Panc1 (cell line): ENCODE data around the gene IPO11. TPM values are rescaled to one million over a fixed set of nuclear protein-coding genes. Genes with fewer than 3 reads are reported as not detected.

ENCODE experiments used
- ATAC-seq: fragments of 200-7000 bp; cut with Tn5 transposase; 2 replicates; pipeline ENCODE4 v1.9.1; 2020; ENCODE audit warnings: mild to moderate bottlenecking, moderate library complexity
- BruUV-seq: library from RNA; stranded (reverse); fragments of 400-500 nt; replicated peaks from 2 replicates; lab custom pipeline; 2021; lab: Mats Ljungman, UMichigan
- CTCF ChIA-PET: fragments of 300-600 bp; sonication (Branson Sonifier 250); formaldehyde crosslinking; loops from one replicate; lab custom pipeline; 2022; ENCODE audit warnings: antibody characterized with exemption; lab: Charles Lee
- POLR2A ChIA-PET: fragments of 300-600 bp; sonication (Branson Sonifier 250); formaldehyde crosslinking; loops from one replicate; lab custom pipeline; 2022; ENCODE audit warnings: antibody characterized with exemption; lab: Charles Lee
- DNase-seq: peaks from one replicate; pipeline ENCODE4 v3.0.0-alpha.2; 2010; ENCODE audit warnings: low read depth, low spot score
- H3K27ac ChIP-seq: 2 replicates; pipeline ENCODE4 v1.5.1; 2011; ENCODE audit warnings: mild to moderate bottlenecking, low read length, inconsistent platforms
- H3K27me3 ChIP-seq: fragments of 200-500 bp; sonication (Bioruptor generic); 2 replicates; pipeline ENCODE4 v1.6.0; 2014; ENCODE audit warnings: low read length, inconsistent platforms; ENCODE audit not compliant: control insufficient read depth, insufficient read depth
- H3K36me3 ChIP-seq: fragments of 200-500 bp; sonication (Bioruptor generic); 2 replicates; pipeline ENCODE4 v1.5.1; 2014; ENCODE audit warnings: inconsistent platforms, mild to moderate bottlenecking, low read length, moderate library complexity; ENCODE audit not compliant: control insufficient read depth, insufficient read depth
- H3K4me1 ChIP-seq: 2 replicates; pipeline ENCODE4 v1.5.1; 2011; ENCODE audit warnings: inconsistent platforms, mild to moderate bottlenecking, low read length, moderate library complexity; ENCODE audit not compliant: control insufficient read depth, insufficient read depth
- H3K4me3 ChIP-seq, 2 experiments: 2 replicates each; pipeline ENCODE4 v1.5.1; 2011 to 2012; ENCODE audit warnings: low read depth in 2 of 2, low read length in 2 of 2, mild to moderate bottlenecking in 2 of 2, inconsistent platforms in 1 of 2, moderate library complexity in 1 of 2
- H3K9me3 ChIP-seq: fragments of 200-500 bp; sonication (Bioruptor generic); 2 replicates; pipeline ENCODE4 v1.5.1; 2014; ENCODE audit warnings: low read depth, mild to moderate bottlenecking, inconsistent platforms, low read length, moderate library complexity; ENCODE audit not compliant: control insufficient read depth, insufficient read depth
- POLR2AphosphoS5 ChIP-seq: IDR thresholded peaks from 2 replicates; pipeline ENCODE4 v1.6.1; 2012; ENCODE audit warnings: mild to moderate bottlenecking, low read depth, low read length, moderate library complexity
- SIN3A ChIP-seq: IDR thresholded peaks from 2 replicates; pipeline ENCODE4 v1.6.1; 2012; ENCODE audit warnings: low read depth, mild to moderate bottlenecking, low read length, moderate library complexity, borderline replicate concordance; ENCODE audit not compliant: insufficient read depth
- TCF7L2 ChIP-seq: IDR thresholded peaks from 2 replicates; pipeline ENCODE4 v1.6.1; 2011; ENCODE audit warnings: mild to moderate bottlenecking, low read depth, low read length, inconsistent platforms
- in situ Hi-C: cut with HindIII; loops from 2 replicates; pipeline ENCODE4 v1.10.0; 2016; ENCODE audit warnings: low sequenced_read_pairs, low pct_unique_long_range_greater_than_20kb
- intact Hi-C: fragments of 100-400 bp; cut with micrococcal nuclease; formaldehyde crosslinking; loops from one replicate; pipeline ENCODE4 v1.10.0; 2022; ENCODE audit not compliant: unreplicated experiment
- total RNA-seq: library from RNA; stranded (reverse); gene quantifications from one replicate; pipeline ENCODE4 v1.2.1, GENCODE V29; 2021; ENCODE audit not compliant: unreplicated experiment
- TF ChIP-seq, protein P1 (sequence below), 2 experiments: IDR thresholded peaks; 2 replicates each; pipeline ENCODE4 v1.6.1; 2011 to 2012; ENCODE audit warnings: low read depth in 2 of 2, control low read depth in 1 of 2, low read length in 1 of 2, mild to moderate bottlenecking in 1 of 2, moderate library complexity in 1 of 2; ENCODE audit not compliant: insufficient read depth in 1 of 2
- TF ChIP-seq, protein P2 (sequence below): fragments of 450-650 bp; IDR thresholded peaks from 2 replicates; pipeline ENCODE4 v1.5.1; 2017; ENCODE audit warnings: mild to moderate bottlenecking

IPO11 gene
- total RNA-seq, 1 experiment from 2014 or later, result 39.8 TPM

DNA sequence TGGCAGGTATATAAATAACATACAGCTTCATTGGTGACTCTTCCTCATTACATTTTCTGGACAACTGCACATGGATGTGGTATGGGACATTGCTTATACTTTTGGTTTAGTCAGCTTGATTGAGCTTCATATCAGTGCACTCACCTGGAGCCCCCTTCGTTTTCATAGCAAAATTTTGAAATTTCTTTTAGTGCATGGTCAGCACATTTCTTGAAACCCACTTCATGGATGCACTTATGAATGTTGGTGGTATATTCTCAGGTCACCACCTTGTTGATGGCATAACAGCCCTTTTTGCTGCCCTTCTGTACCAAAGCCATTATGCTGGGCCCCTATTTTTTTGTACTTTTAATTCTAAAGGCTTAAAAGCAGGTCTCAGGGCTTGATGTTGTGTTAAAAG is 149.3 kb downstream of the IPO11 start:
- no TSS peak for BruUV-seq
- ATAC-seq (no peak), DNase-seq (no peak)
- Histone ChIP-seq H3K4me1 (no peaks in the 10 kb centered on the region), H3K9me3 (no peaks in the 10 kb centered on the region), H3K27me3 (no peaks in the 10 kb centered on the region), H3K27ac (no peak overlapping the region), H3K36me3 (no peaks in the 10 kb centered on the region; the same call in 1 of the 2 replicates), H3K4me3 (no peak overlapping the region)
- TF ChIP-seq TCF7L2, result no peak
- TF ChIP-seq, protein P1, sequence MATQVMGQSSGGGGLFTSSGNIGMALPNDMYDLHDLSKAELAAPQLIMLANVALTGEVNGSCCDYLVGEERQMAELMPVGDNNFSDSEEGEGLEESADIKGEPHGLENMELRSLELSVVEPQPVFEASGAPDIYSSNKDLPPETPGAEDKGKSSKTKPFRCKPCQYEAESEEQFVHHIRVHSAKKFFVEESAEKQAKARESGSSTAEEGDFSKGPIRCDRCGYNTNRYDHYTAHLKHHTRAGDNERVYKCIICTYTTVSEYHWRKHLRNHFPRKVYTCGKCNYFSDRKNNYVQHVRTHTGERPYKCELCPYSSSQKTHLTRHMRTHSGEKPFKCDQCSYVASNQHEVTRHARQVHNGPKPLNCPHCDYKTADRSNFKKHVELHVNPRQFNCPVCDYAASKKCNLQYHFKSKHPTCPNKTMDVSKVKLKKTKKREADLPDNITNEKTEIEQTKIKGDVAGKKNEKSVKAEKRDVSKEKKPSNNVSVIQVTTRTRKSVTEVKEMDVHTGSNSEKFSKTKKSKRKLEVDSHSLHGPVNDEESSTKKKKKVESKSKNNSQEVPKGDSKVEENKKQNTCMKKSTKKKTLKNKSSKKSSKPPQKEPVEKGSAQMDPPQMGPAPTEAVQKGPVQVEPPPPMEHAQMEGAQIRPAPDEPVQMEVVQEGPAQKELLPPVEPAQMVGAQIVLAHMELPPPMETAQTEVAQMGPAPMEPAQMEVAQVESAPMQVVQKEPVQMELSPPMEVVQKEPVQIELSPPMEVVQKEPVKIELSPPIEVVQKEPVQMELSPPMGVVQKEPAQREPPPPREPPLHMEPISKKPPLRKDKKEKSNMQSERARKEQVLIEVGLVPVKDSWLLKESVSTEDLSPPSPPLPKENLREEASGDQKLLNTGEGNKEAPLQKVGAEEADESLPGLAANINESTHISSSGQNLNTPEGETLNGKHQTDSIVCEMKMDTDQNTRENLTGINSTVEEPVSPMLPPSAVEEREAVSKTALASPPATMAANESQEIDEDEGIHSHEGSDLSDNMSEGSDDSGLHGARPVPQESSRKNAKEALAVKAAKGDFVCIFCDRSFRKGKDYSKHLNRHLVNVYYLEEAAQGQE (IDR thresholded peaks at IDR 0.05; ENCODE audit: insufficient read depth in 1 of 2, low read depth in 2 of 2, low read length in 1 of 2), result no peak
- TF ChIP-seq, protein P2, sequence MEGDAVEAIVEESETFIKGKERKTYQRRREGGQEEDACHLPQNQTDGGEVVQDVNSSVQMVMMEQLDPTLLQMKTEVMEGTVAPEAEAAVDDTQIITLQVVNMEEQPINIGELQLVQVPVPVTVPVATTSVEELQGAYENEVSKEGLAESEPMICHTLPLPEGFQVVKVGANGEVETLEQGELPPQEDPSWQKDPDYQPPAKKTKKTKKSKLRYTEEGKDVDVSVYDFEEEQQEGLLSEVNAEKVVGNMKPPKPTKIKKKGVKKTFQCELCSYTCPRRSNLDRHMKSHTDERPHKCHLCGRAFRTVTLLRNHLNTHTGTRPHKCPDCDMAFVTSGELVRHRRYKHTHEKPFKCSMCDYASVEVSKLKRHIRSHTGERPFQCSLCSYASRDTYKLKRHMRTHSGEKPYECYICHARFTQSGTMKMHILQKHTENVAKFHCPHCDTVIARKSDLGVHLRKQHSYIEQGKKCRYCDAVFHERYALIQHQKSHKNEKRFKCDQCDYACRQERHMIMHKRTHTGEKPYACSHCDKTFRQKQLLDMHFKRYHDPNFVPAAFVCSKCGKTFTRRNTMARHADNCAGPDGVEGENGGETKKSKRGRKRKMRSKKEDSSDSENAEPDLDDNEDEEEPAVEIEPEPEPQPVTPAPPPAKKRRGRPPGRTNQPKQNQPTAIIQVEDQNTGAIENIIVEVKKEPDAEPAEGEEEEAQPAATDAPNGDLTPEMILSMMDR, result no peak
- no peak for TF ChIP-seq SIN3A
- TF ChIP-seq POLR2AphosphoS5, result no peak
- POLR2A ChIA-PET, result no interaction called here
- CTCF ChIA-PET, result interaction anchor here (0.5 kb wide), 1 partner anchor 102 kb away, joined by 3 read pairs; no protein-coding TSS in a partner anchor
- intact Hi-C loops, result no loop called here
- in situ Hi-C loops, result no loop called here

DNA sequence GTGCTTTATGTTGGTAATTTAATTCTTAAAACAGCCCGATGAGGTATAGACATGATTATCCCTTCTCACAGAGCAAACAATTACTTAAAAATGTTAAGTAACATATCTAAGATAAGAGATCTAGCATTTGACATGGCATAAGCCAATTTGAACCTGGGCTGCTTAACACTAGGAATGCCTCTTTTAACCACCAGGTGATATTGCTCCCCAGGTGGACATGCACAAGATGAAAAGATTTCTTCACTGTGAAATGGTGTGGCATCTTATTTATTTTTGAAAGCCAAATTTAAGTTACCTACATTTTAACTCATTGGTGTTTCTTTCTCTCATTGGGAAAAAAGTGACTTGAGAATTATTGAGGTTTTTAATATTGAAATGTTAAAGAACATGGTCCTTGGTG is 150.3 kb downstream of the IPO11 start:
- TF ChIP-seq SIN3A (no peak), POLR2AphosphoS5 (no peak), TCF7L2 (no peak)
- TF ChIP-seq, protein P2, result no peak
- TF ChIP-seq, protein P1 (IDR thresholded peaks at IDR 0.05; ENCODE audit: insufficient read depth in 1 of 2, low read depth in 2 of 2, low read length in 1 of 2), result no peak
- ChIA-PET POLR2A (no interaction called here), CTCF (no interaction called here)
- Histone ChIP-seq H3K27me3 (no peaks in the 10 kb centered on the region), H3K9me3 (no peaks in the 10 kb centered on the region), H3K4me1 (no peaks in the 10 kb centered on the region), H3K4me3 (no peak overlapping the region), H3K36me3 (no peaks in the 10 kb centered on the region; the same call in 1 of the 2 replicates), H3K27ac (no peak overlapping the region)
- intact Hi-C loops (no loop called here), in situ Hi-C loops (no loop called here)
- BruUV-seq, result no TSS peak
- no peak for ATAC-seq
- no peak for DNase-seq
